GM18909 (cell line): Measurements from ENCODE around the gene NCOR1.
A peak's percentile ranks its signal among the peaks of the same experiment; 100 is the strongest.

ENCODE experiments used
- ATAC-seq: cut with Tn5 transposase; IDR thresholded peaks from one replicate; pipeline ENCODE4 v1.9.1; 2021; ENCODE audit warnings: mild to moderate bottlenecking; ENCODE audit not compliant: unreplicated experiment, poor library complexity

The NCOR1 gene

GRCh38 chr17:15998031-15998562, 217.2 kb downstream of the NCOR1 start:
- no peak for ATAC-seq

DNA sequence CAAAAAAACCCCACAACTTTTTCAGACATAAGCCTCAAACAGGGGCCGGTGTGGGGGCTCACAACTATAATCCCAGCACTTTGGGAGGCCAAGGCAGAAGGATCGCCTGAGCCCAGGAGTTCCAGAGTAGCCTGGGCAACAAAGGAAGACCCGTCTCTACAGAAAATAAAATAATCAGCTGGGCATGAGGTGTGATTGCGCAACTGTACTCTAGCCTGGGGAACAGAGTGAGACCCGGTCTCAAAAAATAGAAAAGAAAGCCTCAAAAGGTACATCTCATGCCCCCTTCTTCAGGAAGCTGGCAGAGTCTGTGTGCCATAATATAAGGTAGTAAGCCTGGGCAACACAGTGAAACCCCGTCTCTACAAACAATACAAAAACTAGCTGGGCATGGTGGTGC, 219.0 kb downstream of the NCOR1 start:
- ATAC-seq, result no peak

DNA sequence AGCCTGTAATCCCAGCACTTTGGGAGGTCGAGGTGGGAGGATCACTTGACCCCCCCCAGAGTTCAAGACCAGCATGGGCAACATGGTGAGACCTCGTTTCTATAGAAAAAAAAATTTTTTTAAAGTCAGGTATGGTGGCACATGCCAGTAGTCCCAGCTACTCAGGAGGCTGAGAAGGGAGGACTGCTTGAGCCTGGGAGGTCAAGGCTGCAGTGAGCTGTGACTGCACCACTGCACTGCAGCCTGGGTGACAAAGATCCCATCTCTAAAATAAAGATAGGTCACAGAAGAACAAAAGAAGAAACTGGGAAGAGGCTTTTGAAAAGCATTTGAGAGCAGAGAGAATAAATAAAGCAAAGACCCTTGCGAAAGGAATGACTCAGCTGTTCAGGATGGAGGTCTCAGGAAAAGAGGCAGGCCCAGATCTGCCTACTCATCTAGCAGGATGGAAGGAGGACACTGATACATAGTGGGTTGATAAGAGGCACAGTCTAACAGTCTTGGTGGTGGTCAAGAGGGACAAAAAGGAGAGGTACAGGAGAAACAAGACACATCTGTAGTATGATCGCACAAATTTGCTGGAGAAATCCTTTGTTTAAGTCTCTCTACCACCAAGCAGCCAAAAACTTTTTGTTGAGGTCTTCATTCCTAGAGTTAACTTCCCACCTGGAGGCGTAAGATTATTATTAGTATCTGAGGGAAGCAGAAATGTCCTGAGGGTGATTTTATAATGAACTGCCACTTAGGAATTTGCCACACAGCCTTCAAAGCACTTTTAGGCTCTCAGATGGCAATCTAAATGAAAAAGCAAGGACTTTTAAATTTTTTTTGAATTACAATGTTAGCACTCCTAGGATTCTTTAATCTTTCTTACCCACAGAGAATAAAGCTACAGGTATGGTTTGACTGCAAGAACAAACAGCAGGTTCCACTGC, 233.4 kb downstream of the NCOR1 start:
- no peak for ATAC-seq

DNA sequence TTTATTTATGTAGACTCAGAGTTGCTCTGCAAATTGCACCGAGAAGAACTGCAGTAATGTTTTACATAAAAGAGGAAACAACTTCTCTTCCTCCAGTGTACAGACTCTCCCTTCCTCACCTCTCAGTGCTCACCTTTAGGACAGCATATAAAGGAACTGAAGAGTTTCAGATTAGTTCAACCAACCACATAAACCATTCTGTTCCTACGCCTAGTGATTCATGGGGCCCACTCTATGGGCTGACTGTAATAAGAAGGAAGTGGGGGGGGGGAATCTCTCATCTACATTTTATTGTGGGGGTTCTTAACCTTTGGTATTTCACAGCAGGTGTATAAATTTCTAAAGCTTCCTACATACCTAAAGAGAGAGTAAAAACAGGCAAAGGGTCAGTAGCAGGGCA, 234.1 kb downstream of the NCOR1 start:
- ATAC-seq, result peak; percentile 76
